GM08714 (cell line): ENCODE results near the gene CPNE1.
A peak's percentile ranks its signal among the peaks of the same experiment; 100 is the strongest.

Experiments
- H3K4me3 ChIP-seq: fragments of 200-500 bp; sonication (Bioruptor generic); 2 replicates; pipeline ENCODE4 v1.5.1; 2014; ENCODE audit warnings: mild to moderate bottlenecking, low read length, inconsistent platforms
- ZNF274 ChIP-seq: IDR thresholded peaks from 2 replicates; pipeline ENCODE4 v1.6.1; 2012; ENCODE audit warnings: mild to moderate bottlenecking, low read depth, low read length

Gene CPNE1

DNA sequence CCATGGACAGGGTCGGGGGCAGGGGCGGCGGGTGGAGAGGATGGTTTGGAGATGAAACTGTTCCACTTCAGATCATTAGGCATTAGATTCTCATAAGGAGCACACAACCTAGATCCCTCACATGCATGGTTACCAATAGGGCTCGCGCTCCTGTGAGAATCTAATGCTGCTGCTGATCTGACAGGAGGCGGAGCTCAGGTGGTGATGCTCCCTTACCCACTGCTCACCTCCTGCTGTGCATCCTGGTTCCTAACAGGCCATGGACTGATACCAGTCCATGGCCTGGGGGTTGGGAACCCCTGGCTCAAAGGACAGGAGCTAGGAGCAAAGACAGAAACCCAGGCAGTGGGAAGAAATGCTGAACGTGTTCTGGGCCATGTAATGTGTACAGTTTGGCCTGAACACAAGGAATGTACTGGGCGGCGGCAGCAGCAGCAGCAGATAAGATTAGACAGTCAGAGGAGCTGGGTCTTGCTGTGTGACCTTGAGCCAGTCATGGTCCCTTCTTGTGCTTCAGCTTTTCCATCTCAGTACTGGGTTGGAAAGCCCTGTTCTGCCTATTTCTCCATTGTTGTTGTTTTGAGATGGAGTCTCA lies 53.8 kb downstream of the CPNE1 start:
- H3K4me3 ChIP-seq = no peak overlapping the region
- no peak for TF ChIP-seq ZNF274

DNA sequence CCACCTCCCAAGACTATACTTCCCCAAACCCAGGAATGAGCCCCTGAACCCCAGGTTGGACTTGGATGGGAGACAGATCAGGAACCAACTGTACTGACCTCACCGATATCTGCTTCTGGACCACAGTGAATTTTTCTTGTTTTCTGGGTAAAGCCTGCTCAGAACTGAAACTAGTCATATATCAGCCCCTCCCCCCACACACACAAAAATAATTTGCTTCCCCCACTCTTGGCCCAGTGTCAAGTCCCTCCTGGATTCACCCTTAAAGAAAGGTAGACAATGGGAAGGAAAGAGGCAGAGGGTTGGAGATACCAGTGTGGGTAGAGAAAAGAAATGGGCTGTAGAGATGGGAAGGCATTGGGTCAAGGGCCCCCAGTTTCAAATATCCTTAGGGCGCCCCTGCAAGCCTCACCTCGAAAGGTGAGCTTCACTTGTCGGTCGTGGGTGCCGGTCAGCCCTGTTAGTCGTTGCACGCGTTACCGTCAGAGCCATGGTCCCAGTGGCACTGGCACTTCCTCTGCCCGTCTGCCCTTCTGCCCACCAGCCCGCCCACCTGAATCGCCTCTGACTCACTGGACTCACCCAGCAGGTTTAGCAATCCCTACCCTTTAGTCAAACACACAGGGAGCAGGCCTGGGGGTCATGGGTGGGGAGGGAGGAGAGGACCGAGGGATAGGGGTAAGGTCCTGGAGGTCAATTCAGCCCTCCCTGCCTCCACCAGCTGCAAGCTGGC lies 57.5 kb downstream of the CPNE1 start:
- no peak for TF ChIP-seq ZNF274
- no peak overlapping the region for H3K4me3 ChIP-seq

DNA sequence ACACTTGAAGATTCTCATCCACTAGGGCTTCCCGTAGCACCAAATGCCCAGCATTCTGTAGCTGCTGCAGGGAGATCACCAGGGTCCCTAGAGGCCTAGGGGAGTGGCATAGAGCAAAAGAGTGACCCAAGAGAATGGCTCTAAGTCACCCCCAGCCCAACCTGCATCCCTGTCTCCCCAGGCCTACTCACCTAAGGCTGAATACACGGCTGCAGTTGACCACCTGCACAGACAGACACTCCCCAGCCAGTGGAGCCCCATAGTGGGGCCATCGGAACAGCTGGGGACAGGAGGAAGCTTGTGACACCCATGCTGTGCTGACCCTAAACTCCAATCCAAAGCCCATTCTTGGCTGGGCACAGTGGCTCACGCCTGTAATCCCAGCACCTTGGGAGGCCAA lies 58.6 kb downstream of the CPNE1 start:
- H3K4me3 ChIP-seq = no peak overlapping the region

DNA sequence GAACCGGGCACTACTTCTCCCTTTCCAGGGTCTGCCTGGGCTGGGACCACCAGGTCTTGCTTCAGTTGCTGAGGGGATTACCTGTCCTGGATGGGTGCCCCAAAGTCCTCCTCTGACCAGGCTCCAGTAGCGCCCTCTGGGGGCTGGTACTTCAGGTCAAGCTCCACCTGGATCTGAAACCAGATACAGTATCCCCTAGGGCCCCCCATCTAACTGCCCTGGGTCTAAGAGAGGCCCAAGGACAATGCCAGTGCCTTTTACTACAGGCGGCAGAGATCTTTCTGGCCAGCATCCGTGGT lies 60.3 kb downstream of the CPNE1 start:
- TF ChIP-seq ZNF274 = no peak
- no peak overlapping the region for H3K4me3 ChIP-seq

More for the DNA sequence above, 58.6 kb downstream of the CPNE1 start:
- TF ChIP-seq ZNF274 = no peak

DNA sequence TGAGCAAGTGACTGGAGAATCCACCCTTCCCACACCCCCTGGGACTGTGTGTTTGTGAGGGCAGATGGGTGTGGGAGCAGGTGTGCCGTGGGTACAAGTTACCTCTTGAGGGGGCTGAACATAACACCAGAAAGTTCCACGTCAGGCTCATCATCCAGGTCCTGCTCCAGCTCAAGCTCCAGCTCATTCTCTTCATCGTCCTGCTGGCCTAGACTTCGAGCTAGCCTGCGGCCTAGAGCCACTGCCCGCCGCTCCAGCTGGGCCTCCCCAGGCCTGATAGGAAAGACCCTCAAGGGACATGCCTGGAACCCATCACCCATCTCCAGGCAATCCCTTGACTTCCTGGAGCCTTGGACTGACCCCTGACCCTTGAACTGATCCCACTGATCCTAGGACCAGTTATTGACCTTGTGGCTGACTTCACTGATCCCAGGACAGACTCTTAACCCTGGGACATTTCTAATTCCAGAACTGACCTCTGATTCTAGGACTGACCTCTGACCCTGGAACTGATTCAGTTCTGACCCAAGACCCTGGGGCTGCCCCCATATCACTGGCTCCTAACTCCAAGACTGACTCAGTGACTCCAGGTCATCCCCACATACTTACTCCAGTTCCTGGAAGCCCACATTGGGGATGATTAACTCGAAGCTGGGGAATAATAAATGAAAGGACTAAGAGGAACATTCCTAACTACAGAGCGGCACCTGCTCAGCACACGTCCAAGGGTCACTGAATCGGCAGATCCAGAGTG lies 60.8 kb downstream of the CPNE1 start:
- TF ChIP-seq ZNF274 = no peak
- H3K4me3 ChIP-seq = no peak overlapping the region

DNA sequence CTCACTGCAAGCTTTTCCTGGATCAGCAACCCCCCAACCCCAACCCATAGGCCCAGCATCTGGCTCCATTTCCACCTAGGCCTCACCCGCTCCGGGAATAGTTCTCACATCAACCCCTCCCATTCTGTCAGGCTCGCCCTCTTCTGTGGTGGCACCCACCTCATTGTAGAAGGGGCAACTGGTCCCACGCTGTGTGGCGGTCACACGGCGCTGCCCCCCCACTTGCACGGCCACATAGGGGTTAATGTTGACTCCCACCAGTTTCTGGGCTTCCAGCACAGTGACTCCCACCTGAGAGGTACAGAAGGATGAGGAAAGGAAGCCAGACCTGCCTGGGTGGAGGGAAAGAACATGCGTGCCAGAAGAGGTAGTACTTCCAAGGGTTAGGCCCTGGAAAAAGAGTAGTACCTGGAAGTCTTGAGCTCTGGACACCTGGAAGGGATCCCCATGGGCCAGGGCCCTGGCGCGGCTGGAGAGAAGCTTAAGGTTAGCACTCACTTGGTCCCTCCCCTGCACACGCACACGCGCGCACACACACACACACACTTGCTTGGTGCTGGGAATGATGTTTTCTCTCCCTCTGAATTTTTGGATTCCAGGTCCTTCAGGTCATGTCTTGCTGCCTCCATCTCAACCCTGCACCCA lies 61.7 kb downstream of the CPNE1 start:
- no peak for TF ChIP-seq ZNF274
- H3K4me3 ChIP-seq = no peak overlapping the region

DNA sequence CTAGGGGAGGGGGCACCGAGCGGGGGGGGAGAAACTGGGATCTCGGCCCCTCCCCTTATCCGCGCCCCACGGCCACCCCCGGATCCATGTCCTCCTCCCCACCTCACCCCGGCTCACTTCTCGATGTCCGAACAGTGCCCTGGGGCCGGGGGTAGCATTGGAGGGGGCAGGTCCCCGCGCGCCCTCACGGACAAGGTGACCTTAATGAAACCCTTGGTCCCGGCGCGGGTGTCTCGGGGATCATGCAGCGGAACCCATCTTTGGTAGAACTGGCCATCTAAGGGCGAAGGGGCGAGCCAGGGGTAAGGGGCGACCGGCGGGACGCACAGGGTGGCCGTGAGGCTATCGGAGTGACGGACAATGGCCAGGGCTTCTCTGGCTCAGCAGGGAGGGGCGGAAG lies 62.7 kb downstream of the CPNE1 start:
- peak overlapping the region; percentile 15; the same call in 1 of the 2 replicates for H3K4me3 ChIP-seq
- no peak for TF ChIP-seq ZNF274

DNA sequence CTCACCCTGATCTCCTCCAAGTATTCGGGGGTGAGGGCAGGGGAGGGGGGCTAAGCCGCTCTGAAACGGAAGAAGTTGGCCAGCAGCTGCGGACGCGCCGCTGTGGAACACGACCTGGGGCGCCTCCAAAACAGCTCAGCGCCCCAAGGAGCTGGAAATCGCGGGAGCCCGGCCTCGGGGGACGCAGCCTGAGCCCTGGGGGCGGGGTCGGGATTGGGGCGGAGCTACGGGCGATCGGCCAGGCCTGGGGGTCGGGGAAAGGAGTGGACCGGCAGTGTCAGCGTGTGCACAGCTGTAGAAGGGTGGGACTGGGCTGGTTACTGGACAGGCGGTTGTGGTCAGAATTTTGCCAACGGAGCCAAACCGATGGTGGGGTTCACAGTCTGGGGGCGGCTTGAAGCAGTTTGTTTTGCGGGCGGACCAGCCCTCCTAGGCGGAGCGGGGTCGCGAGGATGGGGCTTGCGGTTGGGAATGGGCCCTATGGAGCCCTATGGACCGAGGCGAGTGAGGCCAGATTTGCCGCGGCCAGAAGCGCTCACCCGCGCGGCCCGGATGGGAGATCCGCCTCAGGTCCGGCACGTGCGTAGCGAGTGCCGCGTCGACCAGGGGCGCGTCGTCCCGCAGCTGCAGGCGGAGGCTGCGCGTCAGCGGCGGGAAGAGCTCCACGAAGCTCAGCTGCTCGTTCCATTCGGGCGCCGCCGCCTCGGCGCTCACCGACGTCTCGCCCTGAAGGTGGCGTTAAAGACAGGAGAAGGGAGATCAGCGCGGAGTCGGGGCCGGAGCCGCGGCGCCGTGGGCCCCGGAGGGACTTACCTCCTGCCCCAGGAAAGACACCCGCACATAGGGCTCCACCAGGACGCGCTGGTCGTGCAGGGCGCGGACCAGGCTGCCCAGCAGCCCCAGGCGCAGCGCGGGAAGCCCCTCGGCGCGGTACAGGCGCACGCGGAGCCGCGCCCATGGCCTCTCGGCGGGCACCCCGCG lies 63.4 kb downstream of the CPNE1 start:
- H3K4me3 ChIP-seq = peak overlapping the region; percentile 15; the same call in 1 of the 2 replicates
- TF ChIP-seq ZNF274 = no peak

DNA sequence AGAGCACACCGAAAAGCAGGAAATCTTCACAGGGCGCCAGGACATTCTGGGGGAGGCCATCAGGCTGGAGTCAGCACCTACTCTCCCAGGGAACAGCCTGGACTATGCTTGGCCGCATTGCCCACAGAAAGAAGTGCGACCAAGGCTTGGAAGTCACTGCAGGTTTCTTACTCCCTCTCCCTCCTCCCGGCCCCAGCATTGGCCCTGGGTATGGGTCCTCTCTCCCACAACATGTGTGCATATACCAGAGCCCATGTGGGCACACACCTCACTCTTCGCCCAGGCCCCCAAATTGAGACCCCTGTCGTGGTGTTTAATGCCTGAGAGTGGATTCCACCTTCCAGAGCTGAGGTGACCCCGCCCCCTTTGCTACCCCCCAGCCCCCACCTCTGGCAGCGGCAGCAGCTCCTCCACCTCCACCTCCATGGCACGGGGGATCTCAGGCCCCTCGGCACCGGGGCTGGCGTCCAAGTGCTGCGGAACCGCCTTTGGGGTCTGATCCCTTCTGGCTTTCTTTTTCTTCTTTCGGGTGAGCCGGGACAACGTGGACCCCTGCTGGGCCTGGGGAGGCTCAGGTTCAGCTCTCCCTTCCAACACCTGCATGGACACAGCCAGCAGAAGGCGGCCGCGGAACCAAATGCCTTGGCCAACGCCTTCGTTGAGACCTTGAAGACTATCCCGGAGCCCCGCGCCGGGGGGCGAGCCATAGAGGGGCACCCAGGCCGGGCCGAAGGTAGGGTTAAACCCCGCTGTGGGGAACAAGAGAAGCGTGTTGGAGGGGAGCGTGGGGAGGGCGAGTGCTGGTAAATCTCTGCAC lies 64.3 kb downstream of the CPNE1 start:
- no peak overlapping the region; the same call in 1 of the 2 replicates for H3K4me3 ChIP-seq
- TF ChIP-seq ZNF274 = no peak

DNA sequence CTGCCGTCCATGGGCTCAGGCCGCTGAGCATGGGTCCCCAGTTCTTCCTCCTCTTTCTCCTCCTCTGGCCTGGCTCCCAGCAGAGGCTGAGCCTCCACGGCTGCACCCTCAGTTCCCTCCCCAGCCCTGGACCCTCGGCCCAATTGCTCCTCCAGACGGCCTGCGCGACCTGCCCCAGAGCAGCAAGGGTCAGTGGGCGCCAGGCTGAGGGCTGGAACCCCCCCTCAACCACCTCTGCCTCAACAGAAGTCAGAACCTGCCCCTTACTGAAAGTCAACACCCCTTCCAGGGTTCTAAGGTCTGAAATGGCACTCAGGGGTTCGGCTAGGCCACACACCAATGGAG lies 65.0 kb downstream of the CPNE1 start:
- H3K4me3 ChIP-seq = no peak overlapping the region
- no peak for TF ChIP-seq ZNF274

DNA sequence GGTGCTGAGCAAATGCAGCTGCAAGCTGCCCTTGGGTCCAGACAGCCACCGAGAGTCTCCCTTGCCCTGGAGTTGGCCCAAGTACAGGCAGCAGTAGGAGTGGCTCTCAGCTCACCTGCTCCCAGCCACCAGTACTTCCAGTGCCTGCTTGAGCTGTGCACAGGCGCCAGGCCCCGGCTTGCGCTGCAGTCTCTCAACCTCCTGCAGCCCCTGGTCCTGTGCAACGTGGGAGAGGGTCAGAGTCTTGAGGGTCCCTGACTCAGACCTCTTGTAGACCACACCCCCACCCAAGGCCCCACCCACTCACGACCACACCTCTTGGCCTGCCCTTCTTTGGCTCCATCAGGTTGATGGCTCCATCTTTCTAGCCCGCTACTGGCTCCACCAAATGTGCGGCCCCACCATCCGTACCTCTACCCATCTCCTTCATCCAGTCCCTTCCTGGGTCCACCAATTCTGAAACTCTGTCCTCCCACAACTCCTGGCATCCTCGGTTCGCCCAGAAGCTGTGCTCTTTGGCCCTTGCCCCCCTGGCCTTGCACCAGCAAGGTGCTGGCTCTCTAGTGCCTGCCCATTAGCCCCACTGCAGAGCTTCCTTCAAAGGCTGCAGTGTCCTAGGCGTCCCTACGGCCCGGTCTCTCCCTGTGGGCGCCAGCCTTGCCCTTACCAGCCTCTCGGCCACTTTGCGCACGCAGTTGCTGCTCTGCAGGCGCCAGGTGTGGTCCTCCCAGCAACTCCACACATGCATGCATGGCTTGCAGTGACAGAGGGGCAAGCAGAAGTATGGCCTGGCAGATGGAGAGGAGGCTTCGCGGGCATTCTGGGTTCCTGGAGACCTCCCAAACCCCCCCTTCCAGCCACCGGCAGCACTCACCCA lies 65.6 kb downstream of the CPNE1 start:
- no peak for TF ChIP-seq ZNF274
- no peak overlapping the region for H3K4me3 ChIP-seq

DNA sequence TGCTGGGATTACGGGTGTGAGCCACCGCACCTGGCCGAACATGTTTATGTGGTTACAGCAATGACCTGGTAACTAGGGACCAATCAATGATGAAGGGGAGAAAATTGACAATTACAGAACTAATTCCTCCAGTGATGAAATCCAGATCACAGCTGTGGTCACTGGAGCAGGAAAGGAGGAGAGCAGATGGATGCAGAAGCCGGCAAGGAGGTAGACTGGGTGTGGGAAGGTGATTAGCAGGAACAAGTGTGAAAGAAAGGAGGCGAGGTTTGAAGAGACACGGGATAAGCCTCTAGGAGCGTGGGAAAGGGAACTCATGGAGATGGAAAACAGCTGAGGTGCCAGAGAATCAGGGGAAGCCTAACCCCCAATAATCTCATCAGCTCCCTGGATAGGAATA lies 66.2 kb downstream of the CPNE1 start:
- TF ChIP-seq ZNF274 = no peak
- H3K4me3 ChIP-seq = no peak overlapping the region
